Heart right ventricle (tissue), 16 donors: ENCODE data around the gene ZNF304. TPM values are rescaled to one million over a fixed set of nuclear protein-coding genes. Genes with fewer than 3 reads are reported as not detected.

Experiments
- ATAC-seq, 8 donors: fragments of 200-7000 bp; cut with Tn5 transposase; one replicate each; pipeline ENCODE4 v1.9.1; 2020; ENCODE audit warnings: mild to moderate bottlenecking in 8 of 8, moderate library complexity in 8 of 8, moderate number of reproducible peaks in 1 of 8
- DNase-seq, 2 donors: peaks; one replicate each; pipeline ENCODE4 v3.0.0-alpha.2; 2020
- H3K27ac ChIP-seq, 10 donors: fragments of 200-600 bp; sonication (generic) in 2 of 10; one replicate each; pipeline versions ENCODE4 v1.5.0 to v1.8.0; 2020 to 2022; ENCODE audit warnings: mild to moderate bottlenecking in 3 of 10
- H3K27me3 ChIP-seq, 7 donors: fragments of 200-600 bp; one replicate each; pipeline ENCODE4 v1.8.0; 2021 to 2022; ENCODE audit warnings: mild to moderate bottlenecking in 2 of 7
- H3K36me3 ChIP-seq, 9 donors: fragments of 200-600 bp; sonication (generic) in 1 of 9; one replicate each; pipeline versions ENCODE4 v1.5.0 to v1.8.0; 2020 to 2022; ENCODE audit warnings: mild to moderate bottlenecking in 2 of 9
- H3K4me1 ChIP-seq, 9 donors: fragments of 200-600 bp; sonication (generic) in 1 of 9; one replicate each; pipeline versions ENCODE4 v1.5.0 to v1.8.0; 2020 to 2022; ENCODE audit warnings: mild to moderate bottlenecking in 4 of 9
- H3K4me3 ChIP-seq, 10 donors: fragments of 200-600 bp; sonication (generic) in 2 of 10; one replicate each; pipeline versions ENCODE4 v1.5.0 to v1.8.0; 2020 to 2022; ENCODE audit warnings: mild to moderate bottlenecking in 7 of 10, moderate library complexity in 2 of 10
- H3K9me3 ChIP-seq, 11 donors: fragments of 200-600 bp in 10 of 11; sonication (generic) in 2 of 11; one replicate each; pipeline versions ENCODE4 v1.5.0 to v1.8.0; 2013 to 2022; ENCODE audit warnings: mild to moderate bottlenecking in 2 of 11, control low read depth in 1 of 11, moderate library complexity in 1 of 11
- WGBS, 2 donors: extraction: QIAGEN DNeasy Blood & Tissue Kit; methylation state at CpG; one replicate each; pipeline ENCODE4 v1.1.7; 2013; ENCODE audit warnings: inconsistent platforms in 1 of 2; 5-methylcytosine and 5-hydroxymethylcytosine counted together
- intact Hi-C, 10 donors: fragments of 100-400 bp; cut with DNase I; formaldehyde crosslinking; loops; one replicate each; pipeline versions ENCODE4 v1.11.1 to v1.14.2; 2022
- polyA plus RNA-seq, 2 donors: library from polyadenylated mRNA; stranded (reverse); fragments of 200-250 nt; gene quantifications; one replicate each; pipeline ENCODE4 v1.2.3, GENCODE V29; 2013
- total RNA-seq, 10 donors: library from RNA; stranded (reverse); fragmentation: NEBNext Ultra II Directional in 3 of 10; extraction: Animal tissue kit (Norgen Biotek cat#: 25700) in 3 of 10; gene quantifications; one replicate each; pipeline versions ENCODE4 v1.2.1 to v1.2.4, GENCODE V29; 2021 to 2023
- TF ChIP-seq, protein P1 (sequence below), 9 donors: fragments of 200-600 bp; sonication (generic) in 2 of 9; IDR thresholded peaks; one replicate each; pipeline versions ENCODE4 v1.5.0 to v1.8.0; 2021 to 2022; ENCODE audit warnings: antibody characterized with exemption in 9 of 9, mild to moderate bottlenecking in 5 of 9, moderate library complexity in 1 of 9
- donor health status: Arrhythmogenic right ventricular cardiomyopathy.
- donor health status: ischemic (EF 13 %, LVEDD 7.1; RV severe dilation, severe dysfunction).
- donor health status: healthy with polysubstance abuse.
- donor health status: DM: no; HTN: yes; CAD: no.
- donor health status: DM: no; HTN: no; CAD: no.
- donor health status: ischemic (EF 25% LVEDD 6.9; RV normal size, moderate dysfunction).
- donor health status: ischemic (EF 25% LVEDD 5.7; RV mildly dilated, moderate dysfunction).
- donor health status: healthy.
- donor health status: DM: yes; HTN: yes; CAD: no.
- donor health status: Ischemic cardiomyopathy.
- donor health status: ischemic (EF 35%, LVEDD 5.7; RV mildly dilated, moderate dysfunction).
- donor health status: nonischemic (EF 11% LVEDD 7.7; RV severe dilation, severe dysfunction).
- donor health status: DM: yes; HTN: yes; CAD: no.
- donor health status: PGD.
- donor health status: ischemic (EF 29% LVEDD 5.4; RV normal size, mild dysfunction).
- donor health status: nonischemic (EF 23%, LVEDD 6.1; RV moderate dilation, normal function).

Gene ZNF304
- total and polyA plus RNA-seq, 12 donors: 3.4 to 15.7 (median 11.2) TPM

DNA sequence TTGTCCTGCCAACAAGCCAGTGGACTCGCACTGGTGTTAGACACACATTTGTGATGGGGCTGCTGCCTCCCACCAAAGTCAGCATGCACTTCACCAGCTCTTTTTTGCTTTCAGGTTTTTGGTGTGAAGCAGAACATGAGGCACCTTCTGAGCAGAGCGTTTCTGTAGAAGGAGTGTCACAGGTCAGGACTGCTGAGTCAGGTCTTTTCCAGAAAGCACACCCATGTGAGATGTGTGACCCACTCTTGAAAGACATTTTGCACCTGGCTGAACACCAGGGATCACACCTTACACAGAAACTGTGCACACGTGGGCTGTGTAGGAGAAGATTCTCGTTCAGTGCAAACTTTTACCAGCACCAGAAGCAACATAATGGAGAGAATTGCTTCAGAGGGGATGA is 4.8 kb downstream of the ZNF304 start:
- intact Hi-C loops: loop anchor here in 2 of 10 donors (5.0 kb wide), 1 partner anchor 74 kb away; the partner anchor contains the start of gene ZNF460 (in 2 of the 2)
- H3K36me3 ChIP-seq: peaks cover 0 to 79% (median 50%) of the 10 kb centered on the region in 9 donors
- WGBS, 2 donors: 78 to 92% methylated on average over 4 of the region's 4 CpGs

DNA sequence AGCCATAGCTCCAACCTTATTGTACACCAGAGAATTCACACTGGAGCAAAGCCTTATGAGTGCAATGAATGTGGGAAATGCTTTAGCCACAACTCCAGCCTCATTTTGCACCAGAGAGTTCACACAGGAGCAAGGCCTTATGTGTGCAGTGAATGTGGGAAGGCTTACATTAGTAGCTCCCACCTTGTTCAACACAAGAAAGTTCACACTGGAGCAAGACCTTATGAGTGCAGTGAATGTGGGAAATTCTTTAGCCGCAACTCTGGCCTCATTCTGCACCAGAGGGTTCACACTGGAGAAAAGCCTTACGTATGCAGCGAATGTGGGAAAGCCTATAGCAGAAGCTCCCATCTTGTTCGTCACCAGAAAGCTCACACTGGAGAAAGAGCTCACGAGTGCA is 6.3 kb downstream of the ZNF304 start:
- TF ChIP-seq, protein P1, sequence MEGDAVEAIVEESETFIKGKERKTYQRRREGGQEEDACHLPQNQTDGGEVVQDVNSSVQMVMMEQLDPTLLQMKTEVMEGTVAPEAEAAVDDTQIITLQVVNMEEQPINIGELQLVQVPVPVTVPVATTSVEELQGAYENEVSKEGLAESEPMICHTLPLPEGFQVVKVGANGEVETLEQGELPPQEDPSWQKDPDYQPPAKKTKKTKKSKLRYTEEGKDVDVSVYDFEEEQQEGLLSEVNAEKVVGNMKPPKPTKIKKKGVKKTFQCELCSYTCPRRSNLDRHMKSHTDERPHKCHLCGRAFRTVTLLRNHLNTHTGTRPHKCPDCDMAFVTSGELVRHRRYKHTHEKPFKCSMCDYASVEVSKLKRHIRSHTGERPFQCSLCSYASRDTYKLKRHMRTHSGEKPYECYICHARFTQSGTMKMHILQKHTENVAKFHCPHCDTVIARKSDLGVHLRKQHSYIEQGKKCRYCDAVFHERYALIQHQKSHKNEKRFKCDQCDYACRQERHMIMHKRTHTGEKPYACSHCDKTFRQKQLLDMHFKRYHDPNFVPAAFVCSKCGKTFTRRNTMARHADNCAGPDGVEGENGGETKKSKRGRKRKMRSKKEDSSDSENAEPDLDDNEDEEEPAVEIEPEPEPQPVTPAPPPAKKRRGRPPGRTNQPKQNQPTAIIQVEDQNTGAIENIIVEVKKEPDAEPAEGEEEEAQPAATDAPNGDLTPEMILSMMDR (IDR thresholded peaks at IDR 0.05): no peak
- intact Hi-C loops: loop anchor here in 2 of 10 donors (5.0 kb wide), 1 partner anchor 75 kb away; the partner anchor contains the start of gene ZNF460 (in 2 of the 2)
- WGBS, 2 donors: 97 to 98% methylated on average over 5 of the region's 5 CpGs
- H3K36me3 ChIP-seq: peaks cover 0 to 78% (median 50%) of the 10 kb centered on the region in 9 donors
- ATAC-seq: no peak
- no peak overlapping the region for H3K27ac ChIP-seq
- peaks cover 0 to 81% (median 3%) of the 10 kb centered on the region in 11 donors for H3K9me3 ChIP-seq
- no peaks in the 10 kb centered on the region for H3K27me3 ChIP-seq
- no peak for DNase-seq
- H3K4me3 ChIP-seq: no peak overlapping the region
- H3K4me1 ChIP-seq: peaks cover 0 to 44% (median 29%) of the 10 kb centered on the region in 9 donors

More for the DNA sequence above, 4.8 kb downstream of the ZNF304 start:
- DNase-seq: no peak
- Histone ChIP-seq H3K27ac (peak overlapping the region in 1 of 10 donors; percentile 40), H3K27me3 (no peaks in the 10 kb centered on the region), H3K4me3 (no peak overlapping the region), H3K4me1 (peaks cover 0 to 39% (median 25%) of the 10 kb centered on the region in 9 donors), H3K9me3 (peaks cover 0 to 70% (median 3%) of the 10 kb centered on the region in 11 donors)
- ATAC-seq: no peak
- TF ChIP-seq, protein P1 (IDR thresholded peaks at IDR 0.05): no peak

DNA sequence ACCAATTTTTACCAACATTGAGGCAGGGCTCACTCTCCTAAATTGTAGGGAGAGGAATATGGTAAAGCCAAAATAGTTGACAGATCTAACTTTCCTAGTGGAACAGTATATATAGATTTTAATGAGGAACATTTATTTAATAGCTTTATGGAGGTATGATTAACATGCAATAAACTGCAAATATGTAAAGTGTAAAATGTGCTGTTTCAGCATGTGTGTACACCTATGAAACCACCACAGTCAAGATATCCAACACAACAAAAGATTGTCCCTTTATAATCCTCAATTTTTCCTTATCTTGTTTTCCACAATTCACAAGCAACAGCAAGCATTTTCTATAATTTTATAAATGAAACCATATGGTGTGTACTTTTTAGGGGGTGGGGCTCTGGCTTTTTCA is 8.2 kb downstream of the ZNF304 start:
- H3K4me3 ChIP-seq: no peak overlapping the region
- intact Hi-C loops: loop anchor here in 2 of 10 donors (5.0 kb wide), 1 partner anchor 77 kb away; the partner anchor contains the start of gene ZNF460 (in 2 of the 2)
- TF ChIP-seq, protein P1 (IDR thresholded peaks at IDR 0.05): no peak
- DNase-seq (no peak), ATAC-seq (no peak)
- peaks cover 0 to 59% (median 46%) of the 10 kb centered on the region in 9 donors for H3K36me3 ChIP-seq
- H3K4me1 ChIP-seq: peaks cover 4 to 36% (median 26%) of the 10 kb centered on the region in 9 donors
- peaks cover 0 to 83% (median 3%) of the 10 kb centered on the region in 11 donors for H3K9me3 ChIP-seq
- H3K27me3 ChIP-seq: no peaks in the 10 kb centered on the region
- no peak overlapping the region for H3K27ac ChIP-seq

DNA sequence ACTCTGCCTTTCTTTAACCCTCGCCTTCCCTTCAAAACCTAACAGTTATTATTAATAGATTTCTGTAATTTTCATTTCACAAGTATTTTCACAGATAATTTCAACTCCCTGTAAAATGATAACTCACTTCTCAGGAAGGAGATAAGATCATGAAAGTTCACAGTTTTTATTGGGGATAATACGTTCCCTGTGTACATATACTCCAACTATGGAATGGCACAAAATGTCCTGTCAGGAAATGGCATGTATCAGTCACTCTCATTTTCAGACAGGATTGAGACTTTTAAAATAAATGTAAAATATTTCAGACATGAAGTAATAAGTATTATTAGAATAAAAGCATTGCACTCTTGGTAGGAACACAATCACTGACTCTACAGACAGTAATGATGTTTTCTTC is 11.3 kb downstream of the ZNF304 start:
- TF ChIP-seq, protein P1 (IDR thresholded peaks at IDR 0.05): no peak
- H3K36me3 ChIP-seq: peaks cover 0 to 42% (median 14%) of the 10 kb centered on the region in 9 donors
- peak overlapping the region; percentile 61 to 99 (median 96) for H3K27ac ChIP-seq
- DNase-seq (no peak), ATAC-seq (no peak)
- intact Hi-C loops: loop anchor here in 4 of 10 donors (2.0 to 10.0 kb wide), 3 partner anchors 26 to 688 kb away; partner anchors contain the start of genes ZNF548 (in 2 of the 4), ZNF460 (in 1 of the 4) and ZNF835 (in 1 of the 4)
- no peaks in the 10 kb centered on the region for H3K27me3 ChIP-seq
- H3K4me3 ChIP-seq: peak overlapping the region in 9 of 10 donors; percentile 25 to 94 (median 81)
- WGBS, 2 donors: 70% methylated on average over 2 of the region's 2 CpGs
- H3K9me3 ChIP-seq: peaks cover 0 to 77% (median 0%) of the 10 kb centered on the region in 11 donors
- peaks cover 4 to 52% (median 28%) of the 10 kb centered on the region in 9 donors for H3K4me1 ChIP-seq
